CD4-positive, alpha-beta T cell treated with Interleukin-15 for 4 hours (primary cell): Measurements from ENCODE around the gene TYMP.
A peak's percentile ranks its signal among the peaks of the same experiment; 100 is the strongest.

ENCODE experiments used
- DNase-seq: peaks from one replicate; pipeline ENCODE4 v3.0.0-alpha.2; 2020; ENCODE audit warnings: low spot score

The TYMP gene, protein sequence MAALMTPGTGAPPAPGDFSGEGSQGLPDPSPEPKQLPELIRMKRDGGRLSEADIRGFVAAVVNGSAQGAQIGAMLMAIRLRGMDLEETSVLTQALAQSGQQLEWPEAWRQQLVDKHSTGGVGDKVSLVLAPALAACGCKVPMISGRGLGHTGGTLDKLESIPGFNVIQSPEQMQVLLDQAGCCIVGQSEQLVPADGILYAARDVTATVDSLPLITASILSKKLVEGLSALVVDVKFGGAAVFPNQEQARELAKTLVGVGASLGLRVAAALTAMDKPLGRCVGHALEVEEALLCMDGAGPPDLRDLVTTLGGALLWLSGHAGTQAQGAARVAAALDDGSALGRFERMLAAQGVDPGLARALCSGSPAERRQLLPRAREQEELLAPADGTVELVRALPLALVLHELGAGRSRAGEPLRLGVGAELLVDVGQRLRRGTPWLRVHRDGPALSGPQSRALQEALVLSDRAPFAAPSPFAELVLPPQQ

DNA sequence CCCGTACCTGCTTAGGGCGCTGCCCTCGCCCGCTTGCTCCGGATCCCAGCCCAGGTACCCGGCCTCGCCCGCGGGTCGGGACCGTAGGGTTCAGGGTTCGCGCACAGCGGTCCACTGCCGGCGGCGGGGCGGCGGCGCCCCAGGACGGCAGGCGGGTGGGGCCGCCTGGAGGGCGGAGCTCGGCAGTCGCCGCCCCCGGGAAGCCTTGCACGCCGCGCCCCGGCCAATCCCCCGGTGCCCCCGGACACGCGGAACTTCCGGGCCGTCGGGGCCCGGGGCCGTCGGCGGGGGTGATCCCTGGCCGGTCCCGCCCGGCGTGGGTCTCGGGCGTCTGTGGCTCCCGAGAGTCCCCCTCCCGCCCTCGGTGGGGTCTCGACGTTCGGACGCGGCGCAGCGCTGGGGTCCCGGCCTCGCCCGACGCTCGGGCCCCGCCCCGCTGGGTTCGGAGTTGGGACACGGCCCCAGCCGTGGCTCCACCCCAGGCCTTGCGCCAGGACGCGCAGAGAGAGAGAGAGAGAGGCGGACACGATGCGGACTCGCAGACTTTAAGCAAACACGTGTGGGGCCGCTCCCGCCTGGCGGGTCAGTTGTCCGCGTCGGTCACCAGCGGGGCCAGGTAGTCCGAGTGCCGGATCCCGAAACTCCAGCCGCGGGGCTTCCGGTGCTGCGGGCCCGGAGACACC lies at the start of gene TYMP:
TSS of gene TYMP (minus strand) at position 116 of the 683 bp plus-strand sequence. CDS start 303 bp downstream, outside the sequence.
- DNase-seq = peak; percentile 72

GRCh38 chr22:50578776-50579310 lies 49.0 kb upstream of the TYMP start:
- DNase-seq = no peak

DNA sequence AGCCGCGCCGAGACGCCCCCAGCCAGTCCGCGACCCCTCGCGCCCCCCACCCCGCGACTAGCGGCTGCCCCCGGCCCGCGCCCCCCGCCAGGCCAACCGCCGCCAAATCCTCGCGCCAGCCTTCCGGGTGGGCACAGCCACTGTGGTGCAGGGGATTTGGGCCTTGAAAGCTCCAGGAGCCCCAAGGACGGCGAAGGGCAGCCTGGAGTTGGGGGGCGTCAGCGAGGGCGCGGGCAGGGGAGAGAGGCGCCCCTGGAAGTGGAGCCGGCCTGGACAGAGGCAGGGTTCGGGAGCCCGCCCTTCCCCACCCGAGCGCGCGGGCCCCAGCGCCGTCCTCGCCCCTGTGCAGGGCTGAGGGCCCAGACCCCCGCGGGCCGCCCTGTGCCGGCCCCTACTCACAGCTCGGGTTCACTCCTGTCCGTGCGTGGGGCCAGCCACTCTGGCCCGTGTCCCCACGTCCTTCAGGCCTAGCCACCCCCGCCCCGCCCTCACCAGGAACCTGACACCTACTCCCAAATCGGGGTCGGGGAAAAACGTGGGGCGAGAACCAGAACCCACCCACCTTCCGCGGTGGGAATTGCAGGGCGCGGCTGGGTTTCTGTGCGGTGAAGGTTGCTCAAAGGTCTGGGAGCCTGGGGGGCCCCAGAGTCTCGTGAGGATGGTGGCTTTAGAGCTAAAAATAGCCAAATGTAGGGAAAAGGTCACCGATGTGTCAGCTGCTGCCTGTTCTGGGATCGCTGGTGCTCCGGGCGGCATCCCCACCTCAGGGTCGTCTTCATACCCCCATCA lies 48.4 kb upstream of the TYMP start, which contains the start of gene CPT1B:
TSS of gene CPT1B (minus strand) at position 441 of the 789 bp plus-strand sequence. CDS start 512 bp downstream, outside the sequence.
- no peak for DNase-seq

DNA sequence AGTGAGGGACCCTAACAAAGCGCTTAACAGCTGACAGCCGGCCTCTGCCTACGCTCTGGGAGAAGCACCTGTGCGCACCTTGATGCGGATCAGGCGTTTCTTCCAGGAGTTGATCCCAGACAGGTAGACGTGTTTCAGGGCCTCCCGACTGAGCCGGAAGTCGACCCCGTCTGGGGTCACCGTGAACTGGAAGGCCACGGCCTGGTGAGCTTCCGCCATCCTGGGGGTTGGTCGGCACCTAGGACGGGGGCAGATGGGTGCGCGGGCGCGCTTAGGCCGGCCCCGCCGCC lies 47.8 kb upstream of the TYMP start:
- DNase-seq = no peak

GRCh38 chr22:50576806-50577696 lies 47.2 kb upstream of the TYMP start:
- DNase-seq = no peak

DNA sequence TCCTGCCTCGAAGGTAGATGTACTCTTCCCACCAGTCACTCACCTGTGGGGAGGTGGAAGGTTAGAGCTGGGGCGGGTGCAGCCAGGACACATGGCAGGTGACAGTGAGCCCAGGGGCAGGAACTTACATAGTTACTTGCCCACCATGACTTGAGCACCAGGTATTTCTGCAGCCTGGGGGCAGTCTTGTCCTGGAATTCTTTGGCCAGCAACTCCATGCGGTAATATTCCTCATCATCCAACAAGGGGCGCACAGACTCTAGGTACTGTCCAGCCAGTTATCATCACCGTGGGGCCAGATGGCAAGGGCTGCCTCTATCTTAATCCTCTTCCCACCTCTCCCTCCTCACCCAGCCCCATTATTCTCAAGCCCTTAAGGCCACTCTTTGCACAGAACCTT lies 46.3 kb upstream of the TYMP start:
- no peak for DNase-seq

DNA sequence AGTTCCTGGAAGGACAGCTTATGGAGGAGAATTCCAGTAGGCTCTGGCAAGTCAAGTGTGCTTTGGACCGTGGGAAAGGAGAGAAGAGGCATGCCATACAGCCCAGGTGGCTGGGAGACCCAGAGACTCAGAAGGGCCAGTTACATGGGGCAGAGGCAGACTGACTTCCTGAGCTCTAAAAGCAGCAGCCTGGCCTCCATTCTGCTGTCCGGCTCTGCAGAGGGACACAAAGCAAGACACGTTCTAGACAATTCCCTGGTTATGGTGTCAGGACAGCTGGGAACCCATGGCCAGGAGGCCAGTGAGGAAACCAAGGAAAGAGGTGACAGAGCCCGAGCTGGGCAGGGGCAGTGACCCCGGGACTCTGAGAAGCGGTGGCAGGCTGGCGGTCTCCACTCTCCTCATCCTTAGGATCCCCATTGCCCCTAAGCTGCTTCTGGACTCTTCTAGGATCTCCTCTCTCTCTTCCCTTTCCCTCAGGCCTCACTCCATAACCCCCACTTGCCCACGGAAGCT lies 45.7 kb upstream of the TYMP start:
- DNase-seq = no peak

DNA sequence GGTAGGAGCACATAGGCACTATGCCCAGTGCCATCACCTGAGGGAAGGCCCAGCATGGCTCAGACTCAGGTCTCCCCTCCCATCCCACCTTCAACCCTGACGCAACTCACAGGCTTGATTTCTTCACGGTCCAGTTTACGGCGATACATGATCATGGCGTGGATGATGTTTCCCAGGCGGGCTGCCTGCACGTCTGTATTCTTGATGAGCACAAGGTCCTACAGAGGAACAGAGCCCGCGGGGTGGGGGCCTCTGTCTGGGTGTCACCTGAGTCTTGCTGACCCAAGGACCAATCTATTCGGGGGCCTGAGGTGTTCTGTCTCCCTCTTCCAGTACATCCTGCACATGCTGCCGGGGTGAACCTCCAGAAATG lies 44.6 kb upstream of the TYMP start:
- DNase-seq = no peak

DNA sequence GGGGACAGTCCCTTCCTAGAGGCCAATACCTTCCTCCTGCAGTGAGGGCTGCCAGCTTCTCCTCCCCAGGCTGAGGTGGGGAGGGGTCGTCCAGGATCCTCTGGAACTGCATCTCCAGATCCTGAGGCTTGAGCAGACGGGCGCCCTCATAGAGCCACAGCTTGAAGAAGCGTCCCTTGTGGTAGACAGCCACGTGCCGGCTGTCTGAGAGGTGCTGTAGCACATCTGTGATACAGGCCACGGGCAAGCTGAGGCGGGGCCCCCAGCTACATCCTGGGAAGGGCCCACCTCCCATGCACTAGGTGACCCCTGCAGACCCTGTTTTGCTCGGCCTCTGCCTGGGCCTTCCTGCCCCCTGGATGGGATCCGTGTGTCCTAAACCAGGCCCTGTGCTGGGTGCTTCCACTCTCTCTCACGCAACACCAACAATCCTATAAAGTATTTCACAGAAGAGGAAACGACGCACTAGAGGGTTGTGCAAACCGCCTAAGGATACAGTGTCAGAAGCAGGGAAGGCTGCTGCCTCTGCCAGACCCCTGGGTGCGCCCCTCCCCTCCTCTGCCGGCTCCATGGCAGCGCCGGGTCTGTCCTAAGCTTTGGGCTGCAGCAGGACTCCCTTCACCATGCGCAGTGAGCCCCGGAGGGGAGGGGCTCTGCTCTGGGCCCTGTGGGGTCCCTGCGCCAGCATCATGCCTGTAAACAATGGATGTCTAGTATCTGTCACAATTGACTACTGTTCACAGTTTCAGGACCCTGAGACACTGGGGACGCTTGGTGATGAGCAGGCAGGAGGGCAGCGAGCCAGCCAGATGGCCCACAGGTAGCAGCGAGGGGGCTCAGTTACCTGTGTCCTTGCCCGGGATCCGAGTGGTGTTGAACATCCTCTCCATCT lies 43.9 kb upstream of the TYMP start:
- no peak for DNase-seq

GRCh38 chr22:50572965-50573364 lies 43.2 kb upstream of the TYMP start:
- no peak for DNase-seq

- no peak for DNase-seq
Measured at GRCh38 chr22:50571264-50572175, 41.7 kb upstream of the TYMP start.

- no peak for DNase-seq
Measured at GRCh38 chr22:50570861-50571260, 41.0 kb upstream of the TYMP start.

GRCh38 chr22:50569896-50570535 lies 40.2 kb upstream of the TYMP start:
- no peak for DNase-seq

- no peak for DNase-seq
Measured at GRCh38 chr22:50569041-50569459, 39.2 kb upstream of the TYMP start.

DNA sequence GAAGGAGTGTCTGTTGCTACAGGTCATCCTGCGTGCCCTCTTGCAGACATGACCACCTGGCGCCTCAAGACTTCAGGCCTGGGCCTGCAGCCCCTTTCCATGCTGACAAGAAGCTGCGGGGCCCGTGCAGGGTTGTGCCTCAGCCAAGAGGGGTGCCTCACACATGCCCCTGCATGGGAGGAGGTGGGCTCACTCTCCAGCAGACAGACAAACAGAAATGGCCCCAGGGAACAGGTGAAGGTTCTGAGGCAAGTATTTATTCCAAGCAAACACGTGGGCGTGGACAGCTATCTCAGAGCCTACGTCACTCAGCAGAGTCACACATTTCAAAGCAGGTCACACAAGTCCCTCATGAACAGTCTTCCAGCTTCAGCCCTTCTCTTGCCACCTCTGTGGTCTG lies 38.8 kb upstream of the TYMP start:
- DNase-seq = no peak

GRCh38 chr22:50567721-50568252 lies 38.0 kb upstream of the TYMP start:
- no peak for DNase-seq

- no peak for DNase-seq
Measured at GRCh38 chr22:50564289-50564688, 34.5 kb upstream of the TYMP start.
